NB4 (cell line): ENCODE results near the gene NDRG3.

Experiments
- MYC ChIP-seq: IDR thresholded peaks from 2 replicates; pipeline ENCODE4 v1.6.1; 2011; ENCODE audit warnings: low read depth, low read length
- POLR2A ChIP-seq: IDR thresholded peaks from 2 replicates; pipeline ENCODE4 v1.6.1; 2011; ENCODE audit warnings: mild to moderate bottlenecking; ENCODE audit not compliant: insufficient read length; ENCODE audit errors: extremely low read depth
- TF ChIP-seq, protein P1 (sequence below): IDR thresholded peaks from one replicate; pipeline ENCODE4 v1.5.1; 2012; ENCODE audit warnings: low read depth, low read length
- TF ChIP-seq, protein P2 (sequence below): IDR thresholded peaks from 2 replicates; pipeline ENCODE4 v1.6.1; 2011; ENCODE audit warnings: low read depth, low read length

DNA sequence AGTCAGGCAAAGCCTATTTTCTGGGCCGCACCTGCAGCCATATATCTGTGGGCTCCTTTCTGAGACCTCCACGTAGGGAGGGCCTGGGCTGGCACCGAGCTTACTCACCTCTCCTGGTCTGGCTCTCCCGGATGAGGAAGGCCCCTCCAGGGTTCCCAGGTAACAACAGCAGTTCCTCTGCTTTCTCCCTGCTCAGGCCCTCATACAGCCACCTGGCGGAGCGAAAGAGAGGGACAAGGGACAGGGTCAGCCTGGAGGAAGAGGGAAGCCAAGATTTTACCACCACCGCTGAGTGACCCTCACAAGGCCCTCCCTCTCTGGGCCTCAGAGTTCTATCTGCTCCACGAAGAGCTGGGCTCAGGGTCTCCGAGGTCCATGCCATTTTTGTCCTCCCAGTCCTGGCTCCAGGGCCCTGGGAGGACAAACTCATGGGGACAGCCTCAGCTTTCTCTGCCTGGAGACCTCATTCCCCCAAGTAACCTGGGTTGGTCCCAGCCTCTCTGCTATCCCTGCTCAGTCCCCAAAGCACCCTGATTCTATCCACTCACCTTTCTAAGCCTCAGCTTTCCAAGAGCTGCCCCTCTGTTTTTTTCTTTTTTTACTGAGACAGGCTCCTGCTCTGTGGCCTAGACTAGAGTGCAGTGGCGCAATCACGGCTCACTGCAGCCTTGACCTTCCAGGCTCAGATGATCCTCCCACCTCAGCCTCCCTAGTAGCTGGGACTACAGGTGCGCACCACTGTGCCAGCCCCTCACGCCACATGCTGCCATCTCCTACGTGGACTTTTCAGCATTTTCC lies 113.2 kb downstream of the NDRG3 start:
- TF ChIP-seq MYC = no peak
- TF ChIP-seq, protein P1, sequence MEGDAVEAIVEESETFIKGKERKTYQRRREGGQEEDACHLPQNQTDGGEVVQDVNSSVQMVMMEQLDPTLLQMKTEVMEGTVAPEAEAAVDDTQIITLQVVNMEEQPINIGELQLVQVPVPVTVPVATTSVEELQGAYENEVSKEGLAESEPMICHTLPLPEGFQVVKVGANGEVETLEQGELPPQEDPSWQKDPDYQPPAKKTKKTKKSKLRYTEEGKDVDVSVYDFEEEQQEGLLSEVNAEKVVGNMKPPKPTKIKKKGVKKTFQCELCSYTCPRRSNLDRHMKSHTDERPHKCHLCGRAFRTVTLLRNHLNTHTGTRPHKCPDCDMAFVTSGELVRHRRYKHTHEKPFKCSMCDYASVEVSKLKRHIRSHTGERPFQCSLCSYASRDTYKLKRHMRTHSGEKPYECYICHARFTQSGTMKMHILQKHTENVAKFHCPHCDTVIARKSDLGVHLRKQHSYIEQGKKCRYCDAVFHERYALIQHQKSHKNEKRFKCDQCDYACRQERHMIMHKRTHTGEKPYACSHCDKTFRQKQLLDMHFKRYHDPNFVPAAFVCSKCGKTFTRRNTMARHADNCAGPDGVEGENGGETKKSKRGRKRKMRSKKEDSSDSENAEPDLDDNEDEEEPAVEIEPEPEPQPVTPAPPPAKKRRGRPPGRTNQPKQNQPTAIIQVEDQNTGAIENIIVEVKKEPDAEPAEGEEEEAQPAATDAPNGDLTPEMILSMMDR = no peak
- TF ChIP-seq POLR2A = no peak
- TF ChIP-seq, protein P2, sequence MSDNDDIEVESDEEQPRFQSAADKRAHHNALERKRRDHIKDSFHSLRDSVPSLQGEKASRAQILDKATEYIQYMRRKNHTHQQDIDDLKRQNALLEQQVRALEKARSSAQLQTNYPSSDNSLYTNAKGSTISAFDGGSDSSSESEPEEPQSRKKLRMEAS = no peak
